ENCODE results near the gene MSH3. TPM values are rescaled to one million over a fixed set of nuclear protein-coding genes. Genes with fewer than 3 reads are reported as not detected.
"Not testable (repeated sequence)": the region's sequence is repeated elsewhere in the genome, so short reads cannot be mapped to it uniquely, and the experiment has no call there.

Gene MSH3
- total RNA-seq, 1 experiment from 2014 or later = 12.9 TPM

DNA sequence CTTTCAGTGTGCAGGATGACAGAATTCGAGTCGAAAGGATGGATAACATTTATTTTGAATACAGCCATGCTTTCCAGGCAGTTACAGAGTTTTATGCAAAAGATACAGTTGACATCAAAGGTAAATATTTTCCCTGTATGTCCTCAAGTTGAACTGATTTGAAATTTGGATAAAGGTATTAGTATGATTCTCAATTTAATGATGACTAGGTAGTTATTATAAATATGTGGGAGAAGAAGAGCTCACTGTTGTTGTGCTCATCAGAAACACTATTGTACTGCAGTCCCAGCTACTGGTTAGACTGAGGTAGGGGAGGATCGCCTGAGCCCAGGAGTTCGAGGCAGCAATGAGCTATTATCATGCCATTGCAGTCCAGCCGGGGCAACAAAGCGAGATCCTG is 71.0 kb downstream of the MSH3 start:
- H3K27me3 ChIP-seq (replicated peaks) = no peaks in the 10 kb centered on the region
- DNase-seq (ENCODE audit: low read depth in 1 of 2, low spot score in 2 of 2) = no peak
- no peaks in the 10 kb centered on the region for H3K4me1 ChIP-seq (replicated peaks)
- H3K9me3 ChIP-seq (replicated peaks) = 0 out of 2 replicates have a peak, but pooled peaks cover 3% of the 10 kb centered on the region
- no peak overlapping the region for H3K4me3 ChIP-seq
- H3K27ac ChIP-seq = no peak overlapping the region
- H3K36me3 ChIP-seq = peaks cover 19% of the 10 kb centered on the region

DNA sequence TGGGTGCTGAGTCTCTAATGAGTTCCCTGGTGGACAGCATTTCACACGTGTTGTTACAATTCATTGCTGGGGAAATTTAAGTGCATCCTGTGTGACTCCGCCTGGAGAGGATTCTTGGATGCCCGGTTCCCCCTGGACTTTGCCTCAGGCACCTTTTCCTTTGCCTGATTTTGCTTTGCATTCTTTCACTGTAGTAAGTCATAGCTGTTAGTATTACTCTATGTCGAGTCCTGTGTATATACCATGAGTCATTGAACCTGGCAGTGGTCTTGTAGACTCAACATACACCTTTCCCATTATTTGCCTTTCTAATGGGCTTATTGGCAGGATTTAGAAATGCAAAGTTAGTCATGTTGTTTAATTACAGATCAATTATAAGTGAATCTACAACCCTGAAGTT is 82.3 kb downstream of the MSH3 start:
- peaks cover 14% of the 10 kb centered on the region for H3K36me3 ChIP-seq
- no peak for DNase-seq (ENCODE audit: low read depth in 1 of 2, low spot score in 2 of 2)

DNA sequence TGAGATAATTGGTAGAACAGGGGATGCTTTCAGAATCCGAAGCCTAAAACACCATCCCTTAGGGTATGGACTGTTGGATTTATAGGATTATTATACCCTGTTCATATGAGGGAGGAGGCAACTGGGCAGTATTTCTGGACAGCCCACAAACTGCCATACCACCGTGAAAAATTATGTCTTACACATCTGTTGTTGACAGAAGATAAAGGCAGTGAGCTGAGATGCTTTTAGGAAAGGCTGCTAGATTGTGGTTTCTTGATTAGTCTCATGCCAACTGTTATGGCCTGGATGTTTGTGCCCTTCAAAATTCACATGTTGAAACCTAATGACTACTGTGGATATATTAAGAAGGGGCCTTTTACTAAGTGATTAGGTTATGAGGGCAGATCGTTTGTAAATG is 84.0 kb downstream of the MSH3 start:
- H3K27me3 ChIP-seq (replicated peaks) = no peaks in the 10 kb centered on the region
- DNase-seq (ENCODE audit: low read depth in 1 of 2, low spot score in 2 of 2) = no peak
- H3K27ac ChIP-seq = no peak overlapping the region
- 0 out of 2 replicates have a peak, but pooled peaks cover 3% of the 10 kb centered on the region for H3K4me1 ChIP-seq (replicated peaks)
- H3K36me3 ChIP-seq = peaks cover 21% of the 10 kb centered on the region
- no peaks in the 10 kb centered on the region for H3K9me3 ChIP-seq (replicated peaks)
- H3K4me3 ChIP-seq = no peak overlapping the region

More for the DNA sequence above, 82.3 kb downstream of the MSH3 start:
- no peak overlapping the region for H3K27ac ChIP-seq
- 0 out of 2 replicates have a peak, but pooled peaks cover 3% of the 10 kb centered on the region for H3K4me1 ChIP-seq (replicated peaks)
- H3K27me3 ChIP-seq (replicated peaks) = no peaks in the 10 kb centered on the region
- no peaks in the 10 kb centered on the region for H3K9me3 ChIP-seq (replicated peaks)
- no peak overlapping the region for H3K4me3 ChIP-seq

DNA sequence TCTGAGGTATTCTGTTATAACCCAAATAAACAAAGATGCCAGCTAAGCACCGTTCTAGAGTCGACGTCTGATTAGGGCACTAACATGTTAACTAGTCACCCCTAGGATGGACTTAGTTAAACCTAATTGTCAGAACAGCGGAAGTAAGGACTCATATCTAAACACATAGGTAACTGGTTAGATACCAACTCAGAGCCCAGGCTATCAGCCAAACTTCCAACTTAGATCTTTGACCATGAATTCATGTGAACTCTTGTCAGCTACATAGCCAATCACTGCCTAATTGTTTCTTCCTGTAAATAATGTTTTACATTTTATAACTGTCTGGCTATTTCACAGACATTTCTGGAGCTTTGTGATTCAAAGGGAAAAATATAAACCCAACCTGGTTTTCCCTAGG is 84.6 kb downstream of the MSH3 start:
- 0 out of 2 replicates have a peak, but pooled peaks cover 3% of the 10 kb centered on the region for H3K4me1 ChIP-seq (replicated peaks)
- no peak for DNase-seq (ENCODE audit: low read depth in 1 of 2, low spot score in 2 of 2)
- H3K27me3 ChIP-seq (replicated peaks) = no peaks in the 10 kb centered on the region
- peaks cover 19% of the 10 kb centered on the region for H3K36me3 ChIP-seq
- no peak overlapping the region for H3K27ac ChIP-seq
- no peaks in the 10 kb centered on the region for H3K9me3 ChIP-seq (replicated peaks)
- no peak overlapping the region for H3K4me3 ChIP-seq

DNA sequence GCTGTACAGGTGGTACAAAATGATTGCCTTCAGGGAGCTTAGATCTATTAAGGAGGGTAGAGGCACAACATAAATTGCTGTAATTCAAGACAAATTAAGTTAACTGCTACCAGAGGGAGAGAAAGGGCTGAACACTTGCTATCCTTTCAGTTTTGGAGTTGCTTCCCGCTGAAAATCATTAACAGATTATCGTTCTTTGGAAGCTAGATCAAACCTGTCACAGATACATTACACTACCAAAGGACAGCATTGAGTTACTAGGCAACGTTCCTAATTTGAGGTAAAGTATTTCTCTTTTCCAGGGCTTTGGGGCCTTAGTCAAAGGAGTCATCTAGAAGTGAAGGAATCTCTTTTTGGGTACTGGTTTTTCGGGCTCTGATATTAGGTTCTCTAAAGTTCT is 85.0 kb downstream of the MSH3 start:
- Histone ChIP-seq H3K9me3 (replicated peaks) (no peaks in the 10 kb centered on the region), H3K27me3 (replicated peaks) (no peaks in the 10 kb centered on the region), H3K27ac (no peak overlapping the region), H3K4me1 (replicated peaks) (0 out of 2 replicates have a peak, but pooled peaks cover 3% of the 10 kb centered on the region), H3K36me3 (peaks cover 23% of the 10 kb centered on the region), H3K4me3 (no peak overlapping the region)
- DNase-seq (ENCODE audit: low read depth in 1 of 2, low spot score in 2 of 2) = no peak

DNA sequence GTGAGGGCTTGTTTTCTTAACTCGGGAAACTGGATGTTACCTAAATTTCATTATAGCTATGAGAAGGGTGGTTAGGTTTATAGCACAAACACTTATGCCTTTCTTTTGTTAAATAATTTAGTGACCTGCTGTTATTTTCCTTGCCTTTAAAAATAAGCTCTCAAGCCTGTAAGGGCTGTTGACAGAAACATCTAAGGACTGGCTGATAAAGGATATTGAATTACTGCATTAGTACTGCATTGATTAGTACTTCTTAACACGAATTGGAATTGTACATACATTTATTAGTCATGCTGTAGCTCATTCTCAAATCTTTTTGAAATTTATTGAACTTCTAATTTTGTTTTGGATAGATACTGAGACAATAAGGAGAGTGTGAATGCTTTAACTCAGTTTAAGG is 85.4 kb downstream of the MSH3 start:
- no peaks in the 10 kb centered on the region for H3K9me3 ChIP-seq (replicated peaks)
- no peak overlapping the region for H3K4me3 ChIP-seq
- no peak overlapping the region for H3K27ac ChIP-seq
- H3K36me3 ChIP-seq = peaks cover 27% of the 10 kb centered on the region
- no peak for DNase-seq (ENCODE audit: low read depth in 1 of 2, low spot score in 2 of 2)
- H3K27me3 ChIP-seq (replicated peaks) = no peaks in the 10 kb centered on the region
- H3K4me1 ChIP-seq (replicated peaks) = 0 out of 2 replicates have a peak, but pooled peaks cover 3% of the 10 kb centered on the region

DNA sequence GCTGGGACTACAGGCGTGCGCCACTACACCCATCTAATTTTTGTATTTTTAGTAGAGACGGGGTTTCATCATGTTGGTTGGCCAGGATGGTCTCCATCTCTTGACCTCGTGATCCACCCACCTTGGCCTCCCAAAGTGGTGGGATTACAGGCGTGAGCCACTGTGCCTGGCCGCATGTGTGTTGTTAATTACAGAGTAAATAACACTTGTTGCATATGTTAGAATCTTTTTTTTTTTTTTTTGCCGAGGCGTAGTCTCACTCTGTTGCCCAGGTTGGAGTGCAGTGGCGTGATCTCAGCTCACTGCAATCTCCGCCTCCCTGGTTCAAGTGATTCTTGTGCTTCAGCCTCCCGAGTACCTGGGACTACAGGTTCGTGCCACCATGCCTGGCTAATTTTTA is 86.0 kb downstream of the MSH3 start:
- not testable (repeated sequence) for H3K27me3 ChIP-seq (replicated peaks); H3K4me1 ChIP-seq (replicated peaks); H3K4me3 ChIP-seq; DNase-seq (ENCODE audit: low read depth in 1 of 2, low spot score in 2 of 2); H3K9me3 ChIP-seq (replicated peaks); H3K27ac ChIP-seq
- H3K36me3 ChIP-seq = peaks cover 33% of the 10 kb centered on the region

DNA sequence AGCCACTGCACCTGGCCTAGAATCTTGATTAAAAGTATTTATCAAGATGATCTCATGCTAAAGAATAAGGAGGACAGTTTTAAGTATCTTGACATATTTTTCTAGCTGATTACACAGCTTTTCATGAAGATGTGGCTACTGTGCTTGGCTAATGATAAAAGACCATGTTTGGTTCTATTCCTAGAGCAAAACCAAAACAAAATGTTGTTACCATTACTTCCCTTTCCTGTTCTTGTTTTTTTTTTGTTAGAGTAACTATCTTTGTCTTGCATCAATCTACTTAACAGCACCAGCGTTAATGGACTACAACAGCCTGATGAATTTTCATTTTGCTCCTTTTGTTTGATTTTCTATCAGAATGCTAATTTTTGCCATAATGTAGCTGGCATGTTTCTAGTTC is 86.5 kb downstream of the MSH3 start:
- 0 out of 2 replicates have a peak, but pooled peaks cover 3% of the 10 kb centered on the region for H3K4me1 ChIP-seq (replicated peaks)
- no peak overlapping the region for H3K4me3 ChIP-seq
- H3K27me3 ChIP-seq (replicated peaks) = no peaks in the 10 kb centered on the region
- peaks cover 37% of the 10 kb centered on the region for H3K36me3 ChIP-seq
- DNase-seq (ENCODE audit: low read depth in 1 of 2, low spot score in 2 of 2) = no peak
- H3K27ac ChIP-seq = no peak overlapping the region
- H3K9me3 ChIP-seq (replicated peaks) = no peaks in the 10 kb centered on the region

DNA sequence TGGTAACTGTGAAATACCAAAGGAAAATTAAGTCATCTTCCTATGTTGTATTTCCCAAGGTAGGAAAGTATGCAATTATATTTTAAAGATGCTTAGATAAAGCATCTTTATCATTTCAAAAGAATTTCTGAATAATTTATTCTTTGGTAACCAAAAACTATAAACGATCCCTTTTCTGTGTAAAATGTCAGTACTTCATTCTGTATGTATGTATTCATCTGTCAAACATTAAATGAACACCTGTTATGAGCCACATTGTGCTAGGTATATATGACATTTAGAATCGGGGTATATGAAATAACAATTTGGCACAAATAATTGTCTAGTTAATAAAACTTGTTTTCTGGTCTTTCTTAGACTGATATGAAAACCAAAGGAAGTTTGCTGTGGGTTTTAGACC is 89.7 kb downstream of the MSH3 start:
- Histone ChIP-seq H3K4me1 (replicated peaks) (peaks cover 7% of the 10 kb centered on the region), H3K4me3 (no peak overlapping the region), H3K27me3 (replicated peaks) (no peaks in the 10 kb centered on the region), H3K9me3 (replicated peaks) (no peaks in the 10 kb centered on the region), H3K27ac (no peak overlapping the region), H3K36me3 (peaks cover 44% of the 10 kb centered on the region)
- no peak for DNase-seq (ENCODE audit: low read depth in 1 of 2, low spot score in 2 of 2)

DNA sequence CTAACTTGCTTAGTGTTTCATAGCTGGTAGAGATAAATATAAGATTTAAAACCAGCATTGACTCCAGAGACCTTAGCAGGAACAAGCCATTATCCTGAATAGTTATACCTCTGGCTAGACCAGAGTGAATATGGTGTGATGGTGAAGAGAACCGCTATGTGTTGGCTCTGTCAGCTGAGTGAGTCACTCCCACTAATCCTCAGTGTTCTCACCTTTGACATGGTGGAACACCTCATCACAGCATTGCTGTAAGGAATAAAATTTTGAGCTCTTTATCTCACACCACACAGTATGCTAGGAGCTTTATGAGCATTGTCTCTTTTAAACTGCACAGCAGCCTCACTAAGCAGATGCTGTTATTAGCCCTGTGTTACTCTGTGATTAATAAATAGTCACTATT is 91.0 kb downstream of the MSH3 start:
- DNase-seq (ENCODE audit: low read depth in 1 of 2, low spot score in 2 of 2) = no peak
- H3K9me3 ChIP-seq (replicated peaks) = no peaks in the 10 kb centered on the region
- H3K4me1 ChIP-seq (replicated peaks) = peaks cover 7% of the 10 kb centered on the region
- H3K36me3 ChIP-seq = peaks cover 44% of the 10 kb centered on the region
- H3K4me3 ChIP-seq = no peak overlapping the region
- no peaks in the 10 kb centered on the region for H3K27me3 ChIP-seq (replicated peaks)
- H3K27ac ChIP-seq = no peak overlapping the region

DNA sequence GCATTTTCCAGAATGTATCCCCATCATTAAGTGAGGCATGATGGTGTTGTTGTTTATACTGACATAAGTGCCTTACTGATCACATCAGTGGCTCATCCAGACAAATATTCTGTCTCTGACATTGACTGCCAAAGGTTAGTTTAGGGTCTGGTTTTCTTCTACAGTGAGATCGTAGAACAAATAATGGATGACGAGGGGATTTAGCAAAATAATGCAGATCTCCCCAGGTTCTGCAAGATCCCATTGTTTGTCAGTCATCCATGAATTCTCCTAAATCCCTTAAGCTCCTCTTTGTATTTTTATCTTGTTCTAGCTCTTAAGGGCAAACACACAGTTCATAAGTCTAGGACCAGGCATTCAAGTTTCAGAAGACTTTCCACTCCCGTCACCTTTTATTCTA is 93.5 kb downstream of the MSH3 start:
- Histone ChIP-seq H3K4me1 (replicated peaks) (peaks cover 7% of the 10 kb centered on the region), H3K4me3 (no peak overlapping the region), H3K36me3 (peaks cover 40% of the 10 kb centered on the region), H3K27me3 (replicated peaks) (no peaks in the 10 kb centered on the region), H3K27ac (no peak overlapping the region), H3K9me3 (replicated peaks) (no peaks in the 10 kb centered on the region)
- no peak for DNase-seq (ENCODE audit: low read depth in 1 of 2, low spot score in 2 of 2)

DNA sequence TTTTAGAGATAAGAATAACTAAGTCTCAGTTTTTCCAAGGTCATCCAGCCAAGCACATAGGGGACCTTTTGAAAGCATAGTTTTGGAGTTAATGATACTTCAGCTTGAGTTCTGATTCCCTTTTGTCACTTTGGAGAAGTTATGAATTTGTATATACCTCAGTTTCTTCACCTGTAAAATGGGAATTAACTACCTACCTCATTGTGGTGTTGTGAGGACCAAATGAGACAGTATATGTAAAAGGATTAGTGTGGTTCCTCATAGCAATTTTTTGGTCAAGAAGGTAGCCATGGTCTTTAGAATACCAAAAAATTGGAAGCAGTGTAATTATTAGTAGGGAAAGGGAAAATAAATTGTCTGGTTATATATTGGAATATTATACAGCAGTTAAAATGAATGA is 98.0 kb downstream of the MSH3 start:
- Histone ChIP-seq H3K36me3 (peaks cover 7% of the 10 kb centered on the region; the same call in 1 of the 2 replicates), H3K4me1 (replicated peaks) (peaks cover 20% of the 10 kb centered on the region), H3K27me3 (replicated peaks) (no peaks in the 10 kb centered on the region), H3K4me3 (no peak overlapping the region), H3K27ac (no peak overlapping the region), H3K9me3 (replicated peaks) (no peaks in the 10 kb centered on the region)
- DNase-seq (ENCODE audit: low read depth in 1 of 2, low spot score in 2 of 2) = no peak

DNA sequence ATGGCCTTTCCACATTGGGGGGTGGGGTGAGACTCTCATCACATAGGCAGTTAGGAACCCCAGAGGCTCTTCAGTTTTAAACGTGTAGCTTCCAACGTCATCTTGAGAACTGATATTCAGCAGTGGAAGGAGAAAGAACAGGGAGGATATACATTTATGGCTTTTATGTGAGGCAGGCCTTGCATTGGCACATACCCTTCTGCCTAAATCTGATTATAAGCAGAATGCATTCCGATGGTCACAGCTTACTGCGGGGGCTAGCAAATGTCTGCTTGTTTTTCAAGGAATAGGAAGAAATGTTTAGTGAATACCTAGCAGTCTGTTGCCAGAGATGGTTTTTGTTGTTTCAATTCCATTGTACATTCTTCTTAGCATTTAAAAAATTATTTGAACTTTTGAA is 99.3 kb downstream of the MSH3 start:
- DNase-seq (ENCODE audit: low read depth in 1 of 2, low spot score in 2 of 2) = no peak

DNA sequence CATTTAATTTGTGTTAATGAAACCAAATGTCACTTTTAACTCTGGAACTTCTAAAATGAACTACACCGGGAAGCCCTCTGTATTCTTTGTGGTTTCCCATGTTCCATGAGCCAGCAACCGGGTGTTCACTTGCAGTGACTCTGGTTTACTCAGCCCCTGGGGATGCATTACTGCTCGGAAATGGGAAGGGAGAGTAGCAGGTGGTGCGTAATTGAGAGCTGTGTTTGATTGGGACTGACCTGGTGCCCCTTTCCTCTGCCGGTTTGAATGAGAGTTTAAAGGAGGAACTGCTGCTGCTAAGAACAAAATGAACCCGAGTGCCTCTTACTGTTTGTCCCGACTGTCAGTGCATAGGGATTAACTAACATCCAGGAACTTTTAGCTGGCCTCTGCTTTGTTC is 100.4 kb downstream of the MSH3 start:
- no peak for DNase-seq (ENCODE audit: low read depth in 1 of 2, low spot score in 2 of 2)
- Histone ChIP-seq H3K4me3 (no peak overlapping the region), H3K4me1 (replicated peaks) (peaks cover 14% of the 10 kb centered on the region), H3K27ac (no peak overlapping the region), H3K36me3 (no peaks in the 10 kb centered on the region), H3K27me3 (replicated peaks) (no peaks in the 10 kb centered on the region), H3K9me3 (replicated peaks) (no peaks in the 10 kb centered on the region)

More for the DNA sequence above, 99.3 kb downstream of the MSH3 start:
- Histone ChIP-seq H3K27me3 (replicated peaks) (no peaks in the 10 kb centered on the region), H3K4me1 (replicated peaks) (peaks cover 14% of the 10 kb centered on the region), H3K27ac (no peak overlapping the region), H3K4me3 (no peak overlapping the region), H3K9me3 (replicated peaks) (no peaks in the 10 kb centered on the region), H3K36me3 (no peaks in the 10 kb centered on the region)

DNA sequence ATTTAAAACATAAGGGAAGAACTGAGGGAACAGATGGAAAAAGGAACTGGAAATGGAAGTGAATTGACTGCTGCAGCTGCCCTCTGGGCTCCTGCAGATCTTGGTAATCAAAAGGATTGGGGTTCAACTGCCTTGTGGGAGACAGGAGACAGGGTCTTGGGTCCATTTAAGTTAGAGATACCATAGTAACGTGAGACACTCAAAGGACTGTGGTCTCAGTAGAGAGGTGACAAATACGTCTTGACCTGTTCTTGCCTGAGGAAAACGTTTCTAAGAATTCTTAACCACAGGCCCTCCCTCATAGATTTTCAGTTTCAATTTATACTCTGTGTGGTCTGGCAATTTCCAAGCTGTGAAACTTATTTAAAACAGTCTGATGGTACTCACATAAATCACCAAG is 101.2 kb downstream of the MSH3 start:
- H3K27me3 ChIP-seq (replicated peaks) = no peaks in the 10 kb centered on the region
- DNase-seq (ENCODE audit: low read depth in 1 of 2, low spot score in 2 of 2) = peak in 1 of 2 experiments; percentile 21
- no peak overlapping the region for H3K27ac ChIP-seq
- no peak overlapping the region for H3K4me3 ChIP-seq
- no peaks in the 10 kb centered on the region for H3K9me3 ChIP-seq (replicated peaks)
- peaks cover 14% of the 10 kb centered on the region for H3K4me1 ChIP-seq (replicated peaks)
- no peaks in the 10 kb centered on the region for H3K36me3 ChIP-seq

Measured in SJSA1 (cell line).